GM18507 (cell line): Measurements from ENCODE around the gene MGME1.

ENCODE experiments used
- DNase-seq: peaks from one replicate; pipeline ENCODE4 v3.0.0; 2011; ENCODE audit warnings: low read depth; ENCODE audit not compliant: insufficient read length; ENCODE audit errors: extremely low spot score
- FAIRE-seq: peaks from 2 replicates; lab custom pipeline; 2011; peaks lifted over from hg19 to GRCh38; lab: Jason Lieb, UNC

MGME1 gene

GRCh38 chr20:17976305-17976704 is 7.5 kb downstream of the MGME1 start:
- no peak for FAIRE-seq
- DNase-seq: no peak

GRCh38 chr20:17985388-17986018 is 16.7 kb downstream of the MGME1 start:
- FAIRE-seq: no peak

GRCh38 chr20:17987988-17988387 is 19.2 kb downstream of the MGME1 start:
- FAIRE-seq: no peak

More at GRCh38 chr20:17985388-17986018, 16.7 kb downstream of the MGME1 start:
- DNase-seq: no peak

GRCh38 chr20:17990278-17990972 is 21.6 kb downstream of the MGME1 start:
- FAIRE-seq (no peak), DNase-seq (no peak)

More at GRCh38 chr20:17987988-17988387, 19.2 kb downstream of the MGME1 start:
- no peak for DNase-seq

GRCh38 chr20:17992224-17992637 is 23.4 kb downstream of the MGME1 start:
- DNase-seq: no peak
- peak; percentile 72 for FAIRE-seq

GRCh38 chr20:17992847-17993513 is 24.2 kb downstream of the MGME1 start:
- DNase-seq: no peak
- no peak for FAIRE-seq

- FAIRE-seq (no peak), DNase-seq (no peak)
Observed at GRCh38 chr20:17993546-17993945, 24.7 kb downstream of the MGME1 start.

GRCh38 chr20:17995967-17996819 is 27.4 kb downstream of the MGME1 start:
- FAIRE-seq: peak; percentile 78
- no peak for DNase-seq

GRCh38 chr20:17998446-17998845 is 29.6 kb downstream of the MGME1 start:
- FAIRE-seq (no peak), DNase-seq (no peak)

GRCh38 chr20:17999566-17999965 is 30.7 kb downstream of the MGME1 start:
- DNase-seq (no peak), FAIRE-seq (no peak)

- DNase-seq: no peak
Observed at GRCh38 chr20:18001131-18001921, 32.5 kb downstream of the MGME1 start.

GRCh38 chr20:18003897-18004296 is 35.1 kb downstream of the MGME1 start:
- FAIRE-seq (peak; percentile 47), DNase-seq (no peak)

More at GRCh38 chr20:18001131-18001921, 32.5 kb downstream of the MGME1 start:
- no peak for FAIRE-seq

- DNase-seq (no peak), FAIRE-seq (no peak)
Observed at GRCh38 chr20:18004384-18005031, 35.7 kb downstream of the MGME1 start.

- FAIRE-seq: peak; percentile 92
- DNase-seq: peak; percentile 59
Observed at GRCh38 chr20:18005170-18005989, 36.6 kb downstream of the MGME1 start.

GRCh38 chr20:18005990-18006364 is 37.2 kb downstream of the MGME1 start:
- FAIRE-seq (no peak), DNase-seq (no peak)

GRCh38 chr20:18006684-18007083 is 37.9 kb downstream of the MGME1 start:
- FAIRE-seq: no peak
- no peak for DNase-seq

- FAIRE-seq (no peak), DNase-seq (no peak)
Observed at GRCh38 chr20:18007534-18008292, 38.9 kb downstream of the MGME1 start.
